Neuron (in vitro differentiated cells): ENCODE data around the gene HCN2.
"Not testable (repeated sequence)": the region's sequence is repeated elsewhere in the genome, so short reads cannot be mapped to it uniquely, and the experiment has no call there.

ENCODE experiments used
- H2AFZ ChIP-seq: one replicate; pipeline ENCODE4 v1.6.1; 2013; ENCODE audit warnings: low read depth, mild to moderate bottlenecking, inconsistent platforms, low read length, moderate library complexity
- H3K27me3 ChIP-seq: one replicate; pipeline ENCODE4 v1.6.1; 2013; ENCODE audit warnings: low read length; ENCODE audit not compliant: insufficient read depth
- H3K36me3 ChIP-seq: one replicate; pipeline ENCODE4 v1.6.1; 2013; ENCODE audit warnings: low read length; ENCODE audit not compliant: insufficient read depth
- H3K4me1 ChIP-seq: one replicate; pipeline ENCODE4 v1.6.1; 2013; ENCODE audit warnings: low read length; ENCODE audit not compliant: insufficient read depth
- H3K4me3 ChIP-seq: 2 replicates; pipeline ENCODE4 v1.5.1; 2013; ENCODE audit warnings: mild to moderate bottlenecking, low read length, moderate library complexity
- H3K9me3 ChIP-seq: one replicate; pipeline ENCODE4 v1.6.1; 2013; ENCODE audit warnings: low read length

HCN2 gene

DNA sequence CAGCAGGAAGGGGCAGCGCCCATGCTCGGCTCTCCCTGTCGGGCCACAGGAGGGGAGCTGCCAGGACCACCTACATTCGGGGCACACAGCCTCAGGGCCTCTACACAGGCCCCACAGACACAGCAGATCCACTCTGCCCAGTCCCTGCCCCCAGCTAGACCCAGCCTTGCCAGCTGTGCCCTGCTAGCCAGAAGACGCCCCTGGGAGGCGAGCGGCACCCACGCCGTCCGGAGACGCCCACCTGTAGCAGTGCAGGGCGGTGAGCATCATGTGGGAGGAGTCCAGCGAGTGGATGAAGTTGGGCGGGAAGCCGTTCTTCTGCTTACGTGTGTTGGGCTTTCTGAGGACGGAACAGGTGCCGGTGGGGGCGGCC, 28.6 kb downstream of the HCN2 start:
- Histone ChIP-seq H3K4me3 (no peak overlapping the region), H3K9me3 (peaks cover 2% of the 10 kb centered on the region), H3K27me3 (no peaks in the 10 kb centered on the region), H3K4me1 (no peaks in the 10 kb centered on the region), H3K36me3 (peaks cover 54% of the 10 kb centered on the region), H2AFZ (no peak overlapping the region)

DNA sequence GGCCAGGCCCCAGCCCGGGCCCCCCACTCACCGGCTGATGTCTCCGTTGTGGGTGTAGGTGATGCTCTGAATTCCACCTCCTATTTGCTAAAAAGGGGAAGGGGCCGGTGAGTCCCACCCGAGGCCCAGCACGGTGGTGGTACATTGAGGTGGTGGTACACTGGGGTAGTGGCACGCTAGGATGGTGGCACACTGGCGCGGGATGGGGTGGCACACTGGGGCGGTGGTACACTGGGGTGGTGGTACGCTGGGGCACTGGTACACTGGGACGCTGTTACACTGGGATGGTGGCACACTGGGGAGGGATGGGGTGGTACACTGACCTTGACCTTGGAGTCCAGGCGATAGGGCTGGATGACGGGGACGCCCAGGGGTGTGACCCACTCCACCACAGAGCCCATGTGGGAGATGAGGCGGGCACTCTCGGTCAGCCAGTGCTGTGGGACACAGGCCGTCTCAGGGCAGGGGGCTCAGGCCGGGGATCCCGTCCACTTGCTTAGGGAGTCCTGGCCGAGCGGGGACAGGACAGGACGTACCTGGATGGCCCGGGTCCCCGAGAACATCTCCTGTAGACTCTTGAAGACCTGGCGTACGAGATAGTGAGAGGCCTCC, 29.1 kb downstream of the HCN2 start:
- peaks cover 2% of the 10 kb centered on the region for H3K4me1 ChIP-seq
- no peak overlapping the region for H3K4me3 ChIP-seq
- H3K27me3 ChIP-seq: no peaks in the 10 kb centered on the region
- H3K36me3 ChIP-seq: peaks cover 54% of the 10 kb centered on the region
- peaks cover 2% of the 10 kb centered on the region for H3K9me3 ChIP-seq
- H2AFZ ChIP-seq: no peak overlapping the region

DNA sequence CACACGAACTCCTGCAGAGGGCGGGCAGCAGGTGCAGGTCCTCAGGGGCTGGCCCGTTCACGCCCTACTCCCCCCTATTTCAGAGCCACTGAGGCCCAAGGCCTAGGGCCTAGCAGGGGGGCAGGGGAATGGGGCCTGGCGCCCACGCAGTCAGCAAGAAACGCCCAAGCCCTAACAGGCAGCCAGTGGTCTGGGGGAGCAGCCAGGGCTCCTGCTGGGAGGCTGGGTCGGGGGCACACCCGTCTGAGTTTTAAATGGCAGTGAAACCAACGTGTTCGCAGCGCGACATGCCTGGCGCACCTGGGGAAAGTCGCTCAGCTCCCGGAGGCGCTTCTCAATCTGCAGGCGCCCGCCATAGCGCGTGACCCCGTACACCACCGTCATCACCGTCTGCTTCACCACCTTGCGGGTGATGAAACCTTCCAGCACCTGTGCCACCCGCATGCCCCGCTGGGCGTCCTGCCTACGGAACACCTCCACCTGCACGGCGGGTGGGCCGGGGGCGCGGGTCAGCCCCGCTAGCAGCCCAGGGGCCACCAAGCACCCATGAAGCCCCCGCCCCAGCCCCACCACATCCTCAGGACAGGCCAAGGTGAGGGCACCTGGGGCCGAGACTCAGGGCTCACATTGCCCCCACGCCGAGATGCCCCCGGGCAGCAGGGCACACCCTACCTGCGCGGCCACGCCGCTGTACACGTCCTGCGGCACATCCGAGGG, 29.8 kb downstream of the HCN2 start:
- Histone ChIP-seq H2AFZ (no peak overlapping the region), H3K4me1 (peaks cover 9% of the 10 kb centered on the region), H3K9me3 (peaks cover 2% of the 10 kb centered on the region), H3K36me3 (peaks cover 53% of the 10 kb centered on the region), H3K4me3 (no peak overlapping the region), H3K27me3 (no peaks in the 10 kb centered on the region)

DNA sequence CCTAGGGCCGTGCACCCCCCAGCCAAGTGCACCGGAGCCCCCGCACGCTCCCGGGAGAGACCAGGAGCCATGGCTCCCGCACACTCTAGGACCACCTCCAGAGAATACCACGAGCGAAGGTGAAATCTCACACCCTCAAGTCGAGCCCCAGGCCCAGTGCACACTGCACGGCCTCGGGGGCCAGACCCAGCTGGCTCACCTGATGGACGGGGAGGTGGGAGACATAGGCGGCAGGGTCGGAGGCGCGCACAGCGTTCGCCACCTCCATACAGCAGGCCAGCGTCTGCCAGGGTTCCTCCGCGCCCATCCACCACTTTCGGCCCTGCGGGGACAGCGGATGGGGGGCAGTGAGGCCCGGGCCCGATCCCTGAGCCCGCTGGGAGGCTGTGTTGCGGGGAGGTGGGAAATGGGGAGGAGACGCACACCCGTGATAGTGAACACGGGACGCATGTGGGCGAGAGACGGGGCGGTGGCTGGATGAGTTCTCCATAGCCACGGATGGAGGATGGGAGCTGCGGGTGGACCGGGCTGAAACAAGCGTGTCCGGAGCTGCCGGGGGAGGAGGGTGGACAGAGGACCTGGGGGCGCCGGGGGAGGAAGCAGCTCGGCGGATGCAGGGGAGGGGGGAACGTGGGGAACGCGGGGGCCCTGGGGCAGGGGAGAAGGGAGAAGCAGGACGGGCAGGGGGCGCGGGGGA, 30.6 kb downstream of the HCN2 start:
- H3K4me1 ChIP-seq: peaks cover 11% of the 10 kb centered on the region
- peaks cover 2% of the 10 kb centered on the region for H3K9me3 ChIP-seq
- H3K36me3 ChIP-seq: peaks cover 52% of the 10 kb centered on the region
- no peaks in the 10 kb centered on the region for H3K27me3 ChIP-seq
- H3K4me3 ChIP-seq: no peak overlapping the region
- no peak overlapping the region for H2AFZ ChIP-seq

DNA sequence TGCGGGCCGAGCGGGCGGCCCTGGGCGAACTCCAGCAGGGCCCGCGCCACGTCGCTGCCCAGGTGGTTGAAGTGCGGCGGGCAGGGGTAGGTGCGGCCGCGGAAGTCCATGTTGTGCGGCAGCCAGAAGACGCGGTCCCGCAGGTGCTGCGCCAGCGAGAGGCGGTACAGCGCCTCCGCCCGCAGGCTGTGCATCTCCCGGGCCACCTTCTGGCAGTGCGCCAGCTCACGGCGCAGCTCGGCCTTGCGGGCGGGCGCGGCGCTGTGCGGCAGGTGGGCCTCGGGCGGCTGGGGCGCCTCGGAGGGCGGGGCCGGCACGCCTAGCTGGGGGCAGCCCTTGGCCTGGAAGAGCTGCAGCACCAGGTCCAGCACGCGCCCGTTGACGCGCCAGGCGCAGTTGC, 31.5 kb downstream of the HCN2 start:
- H3K4me1 ChIP-seq: peaks cover 11% of the 10 kb centered on the region
- not testable (repeated sequence) for H3K27me3 ChIP-seq
- H3K36me3 ChIP-seq: peaks cover 51% of the 10 kb centered on the region

DNA sequence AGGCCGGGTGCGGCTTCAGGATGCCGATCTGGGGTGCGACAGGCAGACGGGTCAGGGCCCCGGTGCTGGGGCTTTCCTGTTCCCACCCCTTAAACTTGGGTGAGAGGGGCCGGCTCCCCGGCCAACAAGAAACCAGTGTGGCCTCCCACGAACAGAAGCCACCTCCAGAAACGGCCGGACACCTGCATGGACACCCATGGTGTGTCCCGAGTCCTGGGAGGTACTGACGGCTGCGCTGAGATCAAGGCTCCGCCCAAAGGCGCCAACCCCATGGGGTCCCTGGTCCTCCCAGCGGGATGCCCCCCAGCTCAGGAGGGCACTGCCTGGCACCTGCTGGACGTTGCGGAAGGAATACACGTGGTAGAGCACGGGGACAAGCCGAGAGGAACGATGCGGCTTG, 32.1 kb downstream of the HCN2 start:
- no peak overlapping the region for H2AFZ ChIP-seq
- no peak overlapping the region for H3K4me3 ChIP-seq
- peaks cover 2% of the 10 kb centered on the region for H3K9me3 ChIP-seq
- H3K4me1 ChIP-seq: peaks cover 11% of the 10 kb centered on the region
- H3K36me3 ChIP-seq: peaks cover 51% of the 10 kb centered on the region
- no peaks in the 10 kb centered on the region for H3K27me3 ChIP-seq

More for the DNA sequence above, 31.5 kb downstream of the HCN2 start:
- not testable (repeated sequence) for H2AFZ ChIP-seq, H3K4me3 ChIP-seq, H3K9me3 ChIP-seq

DNA sequence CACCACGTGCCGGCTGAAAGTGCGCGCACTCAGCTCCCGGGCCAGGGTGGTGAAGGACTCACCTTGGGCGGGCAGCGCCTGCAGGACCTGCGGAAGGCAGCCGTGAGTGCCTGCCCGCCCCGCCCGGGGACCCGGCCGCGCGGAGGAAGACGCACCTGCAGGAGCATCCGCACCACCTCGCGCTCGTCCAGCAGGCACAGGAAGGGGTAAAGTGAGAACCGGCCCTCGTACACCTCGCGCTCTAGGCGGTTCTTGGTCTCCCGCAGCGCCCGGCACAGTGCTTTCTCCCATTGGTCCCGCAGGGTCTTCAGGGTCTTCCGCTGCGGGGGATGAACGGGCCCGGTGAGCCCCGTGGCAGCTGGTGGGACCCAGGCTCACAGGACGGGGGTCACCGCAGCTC, 33.0 kb downstream of the HCN2 start:
- Histone ChIP-seq H3K27me3 (no peaks in the 10 kb centered on the region), H3K4me3 (no peak overlapping the region), H2AFZ (no peak overlapping the region), H3K4me1 (peaks cover 11% of the 10 kb centered on the region), H3K9me3 (peaks cover 2% of the 10 kb centered on the region), H3K36me3 (peaks cover 46% of the 10 kb centered on the region)

DNA sequence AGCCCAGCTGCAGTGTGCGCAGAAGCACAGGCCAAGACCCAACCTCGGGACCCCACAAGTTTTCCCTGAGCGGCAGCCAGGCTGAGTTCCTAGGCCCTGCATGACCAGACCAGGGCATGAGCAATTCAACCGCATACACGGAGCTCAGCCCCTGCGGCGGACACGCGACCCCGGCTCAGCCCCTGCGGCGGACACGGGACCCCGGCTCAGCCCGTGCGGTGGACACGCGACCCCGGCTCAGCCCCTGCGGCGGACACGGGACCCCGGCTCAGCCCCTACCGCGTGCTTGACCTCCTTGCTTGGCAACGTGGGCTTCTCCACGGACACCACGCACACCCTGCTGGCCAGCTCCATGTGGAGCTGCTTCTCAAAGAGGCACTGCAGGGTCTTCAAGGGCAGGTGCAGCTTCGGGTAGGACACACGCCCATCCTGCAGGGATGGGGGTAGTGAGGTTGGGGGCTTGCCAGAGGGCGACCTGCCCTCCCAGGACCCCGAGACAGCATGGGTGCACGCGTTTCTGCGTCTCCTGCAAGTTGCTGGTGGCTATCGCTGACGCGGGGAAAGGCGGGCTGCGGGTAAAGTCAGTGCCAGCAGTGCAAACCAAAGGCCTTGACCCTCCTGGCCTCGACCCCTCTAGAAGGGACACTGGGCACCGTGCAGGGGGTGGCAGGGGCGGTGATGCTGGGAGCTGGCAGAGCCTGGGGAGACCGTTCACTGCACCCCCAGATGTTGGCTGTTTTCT, 33.7 kb downstream of the HCN2 start:
- H3K4me1 ChIP-seq: peaks cover 11% of the 10 kb centered on the region

DNA sequence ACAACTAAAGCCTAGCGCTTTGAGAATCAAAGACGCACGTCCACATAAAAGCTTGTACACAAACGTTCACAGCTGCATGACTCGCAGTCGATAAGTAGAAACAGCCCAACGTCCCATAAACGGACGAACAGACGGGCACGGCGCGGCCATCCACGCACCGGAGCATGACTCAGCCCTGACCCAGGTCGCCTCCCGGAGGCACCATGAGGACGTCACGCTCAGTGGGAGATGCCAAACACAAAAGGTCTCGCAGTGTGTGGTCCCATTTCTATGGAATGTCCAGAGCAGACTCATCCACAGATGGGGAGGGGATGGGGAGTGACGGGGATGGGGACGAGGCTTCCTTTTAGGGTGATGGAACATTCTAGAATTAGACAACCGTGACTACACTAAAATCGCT, 34.3 kb downstream of the HCN2 start:
- H3K27me3 ChIP-seq: no peaks in the 10 kb centered on the region
- H2AFZ ChIP-seq: no peak overlapping the region
- peaks cover 11% of the 10 kb centered on the region for H3K4me1 ChIP-seq
- H3K4me3 ChIP-seq: no peak overlapping the region
- peaks cover 45% of the 10 kb centered on the region for H3K36me3 ChIP-seq
- peaks cover 2% of the 10 kb centered on the region for H3K9me3 ChIP-seq

More for the DNA sequence above, 33.7 kb downstream of the HCN2 start:
- H2AFZ ChIP-seq: no peak overlapping the region
- H3K9me3 ChIP-seq: peaks cover 2% of the 10 kb centered on the region
- no peaks in the 10 kb centered on the region for H3K27me3 ChIP-seq
- H3K4me3 ChIP-seq: no peak overlapping the region
- peaks cover 45% of the 10 kb centered on the region for H3K36me3 ChIP-seq

DNA sequence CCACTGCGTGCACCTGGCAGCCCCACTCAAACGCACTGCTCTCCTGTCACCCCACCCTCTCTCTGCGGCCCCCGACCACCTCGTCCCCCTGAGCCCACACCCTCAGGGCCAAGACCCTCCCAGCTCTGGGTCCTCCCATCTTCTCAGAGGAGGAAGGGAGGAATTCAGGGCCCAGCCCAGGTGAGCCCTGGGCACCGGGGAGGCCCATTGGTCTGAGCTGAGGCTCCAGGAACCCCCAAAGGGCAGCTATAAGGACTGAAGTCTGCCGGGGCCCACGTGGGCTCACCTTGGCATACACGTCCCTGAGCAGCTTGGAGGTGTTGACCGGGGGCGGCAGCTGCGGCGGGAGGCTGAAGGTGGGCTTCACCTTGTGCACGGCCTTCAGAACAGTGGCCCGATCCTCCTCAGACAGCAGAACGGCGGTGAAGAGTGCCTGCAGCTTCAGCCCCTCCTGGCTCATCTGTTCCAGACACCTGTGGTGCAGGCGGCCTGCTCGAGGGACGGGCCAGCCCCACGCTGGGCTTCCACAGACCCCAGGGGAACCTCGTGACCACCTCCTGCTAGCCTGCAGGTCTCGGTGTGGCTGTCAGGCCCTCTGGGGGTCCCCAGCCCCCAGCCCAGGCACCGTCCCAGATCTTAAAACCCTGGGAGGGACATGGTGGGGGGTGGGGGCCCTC, 34.9 kb downstream of the HCN2 start:
- H3K9me3 ChIP-seq: peaks cover 2% of the 10 kb centered on the region

DNA sequence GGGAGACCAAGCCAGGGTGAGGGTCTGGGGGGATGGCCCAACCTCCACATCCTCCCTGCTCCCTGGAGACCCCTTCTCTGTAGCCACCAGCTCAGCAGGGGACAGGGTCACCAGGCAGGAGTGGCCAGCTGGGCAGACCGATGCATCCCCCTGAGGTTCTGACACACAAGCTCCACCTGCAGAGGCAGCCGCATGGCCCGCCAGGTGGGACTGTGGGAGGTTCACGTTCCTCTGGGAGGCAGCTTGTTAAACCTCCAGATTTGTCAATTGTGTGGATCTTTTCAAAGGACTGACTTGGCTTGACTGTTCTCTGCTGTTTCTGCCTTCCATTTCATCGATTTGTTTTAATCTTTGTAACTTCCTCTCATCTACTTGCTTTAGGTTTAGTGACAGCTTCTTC, 35.6 kb downstream of the HCN2 start:
- peaks cover 11% of the 10 kb centered on the region for H3K4me1 ChIP-seq
- no peaks in the 10 kb centered on the region for H3K27me3 ChIP-seq
- peaks cover 38% of the 10 kb centered on the region for H3K36me3 ChIP-seq
- no peak overlapping the region for H3K4me3 ChIP-seq
- no peak overlapping the region for H2AFZ ChIP-seq
- H3K9me3 ChIP-seq: peaks cover 2% of the 10 kb centered on the region

More for the DNA sequence above, 34.9 kb downstream of the HCN2 start:
- peaks cover 11% of the 10 kb centered on the region for H3K4me1 ChIP-seq
- H3K4me3 ChIP-seq: no peak overlapping the region
- no peak overlapping the region for H2AFZ ChIP-seq
- no peaks in the 10 kb centered on the region for H3K27me3 ChIP-seq
- peaks cover 43% of the 10 kb centered on the region for H3K36me3 ChIP-seq

DNA sequence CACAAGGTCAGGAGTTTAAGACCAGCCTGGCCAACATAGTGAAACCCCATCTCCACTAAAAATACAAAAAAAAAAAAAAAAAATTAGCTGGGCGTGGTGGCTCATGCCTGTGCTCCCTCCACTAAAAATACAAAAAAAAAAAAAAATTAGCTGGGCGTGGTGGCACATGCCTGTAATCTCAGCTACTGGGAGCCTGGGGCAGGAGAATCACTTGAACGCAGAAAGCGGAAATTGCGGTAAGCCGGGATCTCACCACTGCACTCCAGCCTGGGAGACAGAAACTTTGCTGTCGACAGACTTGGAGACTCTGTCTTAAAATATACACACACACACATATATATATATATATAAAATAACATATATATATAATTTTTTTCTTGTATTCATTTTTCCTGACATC, 36.9 kb downstream of the HCN2 start:
- H3K36me3 ChIP-seq: peaks cover 31% of the 10 kb centered on the region
- not testable (repeated sequence) for H3K27me3 ChIP-seq, H2AFZ ChIP-seq, H3K4me3 ChIP-seq, H3K9me3 ChIP-seq
- peaks cover 11% of the 10 kb centered on the region for H3K4me1 ChIP-seq
